T-helper 17 cell (primary cell): ENCODE results near the gene RASGEF1C. TPM values are rescaled to one million over a fixed set of nuclear protein-coding genes. Genes with fewer than 3 reads are reported as not detected.
"Not testable (repeated sequence)": the region's sequence is repeated elsewhere in the genome, so short reads cannot be mapped to it uniquely, and the experiment has no call there.

Experiments
- ATAC-seq: fragments of 150-1000 bp; cut with Tn5 transposase; 2 replicates; pipeline ENCODE4 v1.10.0; 2021; ENCODE audit warnings: mild to moderate bottlenecking, moderate library complexity
- DNase-seq, 3 donors: peaks; one replicate each; pipeline versions ENCODE4 v3.0.0 to v3.0.0-alpha.2; 2020 to 2021
- H3K9me3 ChIP-seq: one replicate; pipeline ENCODE4 v1.7.0; 2013; ENCODE audit warnings: low read length, mild to moderate bottlenecking; ENCODE audit not compliant: control insufficient read depth, poor library complexity, severe bottlenecking
- H3K27ac Mint-ChIP-seq: one replicate; pipeline ENCODE4 v1.8.0; 2022; ENCODE audit warnings: mild to moderate bottlenecking, moderate library complexity, mixed read lengths
- H3K27me3 Mint-ChIP-seq: one replicate; pipeline ENCODE4 v1.8.0; 2022; ENCODE audit warnings: mixed read lengths
- H3K36me3 Mint-ChIP-seq: one replicate; pipeline ENCODE4 v1.8.0; 2022; ENCODE audit warnings: low read depth, mixed read lengths
- H3K4me1 Mint-ChIP-seq: one replicate; pipeline ENCODE4 v1.8.0; 2022; ENCODE audit warnings: mild to moderate bottlenecking, mixed read lengths
- H3K4me3 Mint-ChIP-seq: one replicate; pipeline ENCODE4 v1.8.0; 2022; ENCODE audit warnings: mild to moderate bottlenecking, moderate library complexity, mixed read lengths
- total RNA-seq, 4 donors: library from RNA in 2 of 4; stranded (reverse) in 2 of 4; gene quantifications; one replicate each; pipeline ENCODE4 v1.2.3 and lab custom pipeline; 2022 to 2026

The RASGEF1C gene
- total RNA-seq, 2 donors from 2014 or later = not detected

DNA sequence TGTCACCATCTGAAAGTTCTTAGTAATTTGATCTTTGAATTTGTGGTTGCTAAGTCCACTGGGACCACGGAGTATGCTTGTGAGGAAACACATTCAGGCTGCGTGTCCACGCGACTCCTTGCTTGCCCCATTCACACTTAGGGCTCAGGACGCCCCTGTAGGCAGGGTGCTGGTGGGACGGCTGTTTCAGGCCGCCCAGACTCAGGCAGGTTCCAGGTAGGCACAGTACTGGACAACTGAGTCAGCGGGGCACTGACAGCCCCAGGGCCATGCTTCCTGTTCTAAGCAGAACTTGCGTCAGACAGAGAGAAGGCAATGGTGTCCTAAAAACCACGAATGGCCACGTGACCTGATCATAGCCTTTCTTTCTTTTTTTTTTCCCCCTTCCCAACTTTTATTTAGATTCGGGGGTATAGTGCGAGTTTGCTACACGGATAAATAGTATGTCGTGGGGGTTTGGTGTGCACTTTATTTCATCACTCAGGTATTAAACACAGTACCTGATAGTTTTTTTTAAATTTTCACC is 7.7 kb upstream of the RASGEF1C start:
- Mint-ChIP-seq H3K4me3 (no peak overlapping the region), H3K27me3 (peaks cover 10% of the 10 kb centered on the region), H3K4me1 (peaks cover 2% of the 10 kb centered on the region)

DNA sequence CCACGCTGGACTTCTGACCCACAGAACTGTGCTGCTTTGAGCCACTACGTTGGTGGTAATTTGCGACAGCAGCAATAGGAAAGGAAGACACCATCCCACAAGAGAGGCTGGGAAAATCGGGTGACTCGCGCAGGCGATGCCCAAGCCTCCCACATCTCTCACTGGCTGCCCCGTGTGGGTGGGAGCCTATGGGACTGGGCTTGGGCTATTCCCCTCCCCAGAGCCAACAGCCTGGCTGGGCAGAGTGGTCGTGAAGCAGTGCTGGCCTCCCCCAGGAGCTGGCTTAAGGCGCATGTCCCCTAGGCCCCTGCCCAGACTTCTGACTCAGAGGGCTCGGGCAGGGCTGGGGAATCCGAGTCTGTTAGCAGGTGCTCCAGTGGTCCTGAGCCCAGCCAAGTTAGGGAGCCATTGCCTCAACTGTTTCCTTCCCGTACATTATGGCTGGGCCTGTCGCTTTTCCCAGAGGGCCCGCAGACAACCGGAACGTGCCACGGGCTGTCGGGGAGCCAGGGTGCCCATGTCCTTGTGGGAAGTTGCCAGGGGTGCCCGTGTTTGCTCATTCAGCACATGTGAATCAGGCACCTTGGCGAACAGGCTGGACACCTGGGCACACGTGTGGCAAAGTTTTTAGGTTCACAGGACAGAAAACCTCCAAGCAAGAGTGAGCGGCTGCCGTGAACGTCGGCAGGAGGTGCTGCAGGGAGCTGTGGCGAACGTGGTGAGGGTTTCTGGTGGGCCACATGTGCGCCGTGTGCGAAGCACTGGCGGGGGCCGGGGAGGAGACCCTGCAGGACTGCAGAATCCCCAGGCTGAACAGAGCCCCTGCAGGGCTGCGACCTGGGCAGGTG is 7.0 kb upstream of the RASGEF1C start:
- H3K4me1 Mint-ChIP-seq = peaks cover 2% of the 10 kb centered on the region
- ATAC-seq (no peak), DNase-seq (no peak)
- peaks cover 5% of the 10 kb centered on the region for H3K9me3 ChIP-seq
- H3K4me3 Mint-ChIP-seq = no peak overlapping the region
- peaks cover 16% of the 10 kb centered on the region for H3K27me3 Mint-ChIP-seq
- no peak overlapping the region for H3K27ac Mint-ChIP-seq
- peaks cover 5% of the 10 kb centered on the region for H3K36me3 Mint-ChIP-seq

More for the DNA sequence above, 7.7 kb upstream of the RASGEF1C start:
- ATAC-seq = no peak
- Mint-ChIP-seq H3K36me3 (peaks cover 5% of the 10 kb centered on the region), H3K27ac (no peak overlapping the region)
- H3K9me3 ChIP-seq = peaks cover 7% of the 10 kb centered on the region
- no peak for DNase-seq

DNA sequence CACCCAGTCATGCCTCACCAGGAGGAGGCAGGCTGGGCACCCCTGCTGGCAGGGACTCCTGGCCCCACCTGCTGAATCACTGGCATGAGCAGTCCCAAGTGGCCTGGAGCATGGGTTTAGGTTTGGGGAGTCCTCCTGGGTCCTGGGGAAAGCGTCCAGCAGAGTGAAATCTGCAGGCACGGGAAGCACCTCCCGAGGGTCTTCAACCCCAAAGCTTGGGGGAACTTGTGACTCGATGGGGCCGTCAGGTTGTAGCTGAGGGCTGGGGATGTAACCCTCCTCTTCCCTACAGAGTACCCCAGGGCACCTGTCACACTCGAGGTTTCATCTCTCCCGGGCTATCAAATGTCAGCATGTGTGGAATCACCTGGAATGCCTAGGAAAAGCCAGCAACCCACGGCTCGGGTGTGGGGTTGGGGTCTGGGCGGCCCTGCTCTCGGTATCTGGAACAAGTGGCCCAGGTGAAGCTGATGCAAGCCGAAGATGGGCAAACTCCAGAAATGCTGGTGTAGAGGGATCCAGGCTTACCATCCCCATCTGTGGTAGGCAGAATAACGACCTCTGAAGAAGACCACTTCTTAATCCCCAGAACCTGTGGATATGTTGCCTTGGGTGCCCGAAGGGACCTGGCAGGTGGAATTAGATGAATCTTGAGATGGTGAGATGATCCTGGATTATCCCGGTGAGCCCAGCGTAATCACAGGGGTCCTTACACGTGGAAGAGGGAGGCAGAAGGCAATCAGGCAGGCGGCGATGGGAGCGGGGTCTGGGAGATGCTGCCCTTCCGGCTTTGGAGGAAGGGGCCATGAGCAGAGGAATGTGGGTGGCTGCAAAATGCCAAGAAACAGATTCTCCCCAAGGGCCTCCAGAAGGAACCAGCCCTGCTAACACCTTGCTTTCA is 6.1 kb upstream of the RASGEF1C start:
- Mint-ChIP-seq H3K36me3 (peaks cover 5% of the 10 kb centered on the region), H3K27ac (no peak overlapping the region), H3K27me3 (peaks cover 25% of the 10 kb centered on the region), H3K4me3 (no peak overlapping the region), H3K4me1 (peaks cover 2% of the 10 kb centered on the region)
- H3K9me3 ChIP-seq = peaks cover 5% of the 10 kb centered on the region
- no peak for ATAC-seq
- no peak for DNase-seq

DNA sequence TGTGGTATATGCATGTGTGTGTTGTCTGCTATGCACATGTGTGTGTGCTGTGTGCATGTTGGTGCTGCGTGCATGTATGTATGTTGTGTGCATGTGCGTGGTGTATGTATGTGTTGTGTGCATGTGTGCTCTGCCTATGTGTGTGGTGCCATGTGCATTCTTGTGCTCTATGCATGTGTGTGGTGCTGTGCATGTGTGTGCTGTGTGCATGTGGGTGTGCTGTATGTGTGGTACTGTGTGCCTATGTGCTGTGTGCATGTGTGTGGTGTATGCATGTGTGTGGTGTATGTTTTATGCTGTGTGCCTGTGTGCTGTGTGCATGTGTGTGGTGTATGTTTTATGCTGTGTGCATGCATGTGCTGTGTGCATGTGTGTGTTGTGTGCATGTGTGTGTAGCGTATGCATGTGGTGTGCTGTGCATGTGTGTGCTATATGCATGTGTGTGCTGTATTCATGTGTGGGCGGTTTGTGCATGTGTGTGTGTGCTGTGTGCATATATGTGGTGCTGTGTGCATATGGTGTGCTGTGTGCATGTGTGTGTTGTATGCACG is 4.7 kb upstream of the RASGEF1C start:
- H3K27me3 Mint-ChIP-seq = peaks cover 30% of the 10 kb centered on the region
- no peak overlapping the region for H3K27ac Mint-ChIP-seq
- no peaks in the 10 kb centered on the region for H3K9me3 ChIP-seq
- ATAC-seq (no peak), DNase-seq (no peak)
- peaks cover 2% of the 10 kb centered on the region for H3K4me1 Mint-ChIP-seq
- H3K4me3 Mint-ChIP-seq = no peak overlapping the region
- peaks cover 5% of the 10 kb centered on the region for H3K36me3 Mint-ChIP-seq

DNA sequence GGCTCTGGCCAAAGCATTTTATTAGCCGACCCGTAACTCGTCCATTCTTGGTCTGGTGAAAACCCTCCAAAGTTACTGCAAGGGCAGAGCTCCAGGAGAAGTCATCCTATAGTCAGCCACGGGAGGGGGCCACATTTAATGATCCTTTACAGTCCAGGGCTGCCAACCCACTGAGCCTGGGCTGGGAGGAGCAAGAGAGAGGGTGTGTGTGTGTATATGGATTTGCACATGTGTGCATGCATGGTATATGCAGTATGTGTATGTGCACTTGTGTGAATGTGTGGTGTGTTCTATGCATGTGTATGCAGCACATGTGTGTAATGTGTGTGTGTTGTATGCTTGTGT is 4.2 kb upstream of the RASGEF1C start:
- no peaks in the 10 kb centered on the region for H3K9me3 ChIP-seq
- H3K4me1 Mint-ChIP-seq = peaks cover 5% of the 10 kb centered on the region

DNA sequence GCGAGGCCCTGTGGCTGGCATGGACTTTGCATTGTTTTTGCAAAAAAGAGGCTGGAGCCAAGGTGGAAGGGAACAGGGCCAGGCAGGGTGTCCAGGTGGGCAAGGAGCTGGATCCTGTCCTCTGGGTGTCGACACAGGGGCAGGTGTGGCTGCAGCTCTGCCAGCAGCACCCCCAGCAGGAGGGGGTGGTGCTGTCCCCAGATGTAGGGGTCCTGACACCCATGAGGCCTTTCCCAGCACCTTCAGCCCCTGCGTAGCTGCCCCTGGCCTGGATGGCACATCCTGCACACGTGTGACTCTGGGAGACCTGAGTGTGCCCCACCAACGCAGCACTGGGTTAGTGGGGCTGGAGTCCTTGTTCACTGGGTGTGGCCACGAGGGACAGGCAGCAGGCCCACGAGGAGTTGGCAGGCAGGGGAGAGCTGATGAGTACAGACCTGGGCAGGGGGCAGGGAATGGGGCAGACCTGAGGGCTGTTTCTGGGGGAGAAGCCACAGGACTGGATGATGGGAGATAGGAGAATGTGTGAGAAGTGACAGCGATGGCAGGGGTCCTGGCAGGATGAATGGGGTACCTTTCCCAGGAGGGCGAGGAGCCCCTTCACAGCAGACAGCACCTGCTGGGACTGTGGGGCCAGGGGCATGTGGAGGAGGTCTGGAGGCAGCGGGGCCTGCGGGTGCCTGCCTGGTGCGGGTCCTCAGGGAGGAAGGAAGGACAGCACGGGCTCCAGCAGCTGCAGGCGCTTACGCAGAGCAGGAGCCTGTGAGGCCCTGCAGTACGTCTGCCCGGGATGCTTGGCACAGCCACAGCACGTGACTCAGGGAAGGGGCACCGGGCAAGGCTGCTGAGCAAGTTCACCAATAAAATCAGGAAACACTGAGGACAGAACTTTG is 3.6 kb upstream of the RASGEF1C start:
- DNase-seq (no peak), ATAC-seq (no peak)
- peaks cover 8% of the 10 kb centered on the region for H3K4me1 Mint-ChIP-seq
- peaks cover 41% of the 10 kb centered on the region for H3K27me3 Mint-ChIP-seq
- H3K27ac Mint-ChIP-seq = no peak overlapping the region
- no peaks in the 10 kb centered on the region for H3K9me3 ChIP-seq
- no peak overlapping the region for H3K4me3 Mint-ChIP-seq
- H3K36me3 Mint-ChIP-seq = peaks cover 10% of the 10 kb centered on the region

More for the DNA sequence above, 4.2 kb upstream of the RASGEF1C start:
- DNase-seq = no peak
- H3K27me3 Mint-ChIP-seq = peaks cover 35% of the 10 kb centered on the region
- H3K27ac Mint-ChIP-seq = no peak overlapping the region
- H3K4me3 Mint-ChIP-seq = no peak overlapping the region
- ATAC-seq = no peak
- peaks cover 6% of the 10 kb centered on the region for H3K36me3 Mint-ChIP-seq

DNA sequence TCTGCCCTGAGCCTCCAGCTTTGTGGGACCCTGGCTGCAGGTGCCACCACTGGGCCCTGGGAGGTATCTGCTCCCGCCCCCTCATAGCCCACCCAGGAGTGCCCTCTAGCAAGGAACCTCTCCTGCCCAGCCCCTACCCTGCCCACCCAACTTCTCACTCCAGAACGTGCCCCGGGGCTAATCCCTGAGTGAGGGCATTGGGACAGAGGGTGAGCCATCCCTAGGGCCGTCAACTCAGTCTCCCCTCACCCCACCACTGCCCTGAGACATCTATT is 2.7 kb upstream of the RASGEF1C start:
- DNase-seq = no peak
- Mint-ChIP-seq H3K4me3 (no peak overlapping the region), H3K4me1 (peaks cover 8% of the 10 kb centered on the region), H3K27ac (no peak overlapping the region), H3K36me3 (peaks cover 10% of the 10 kb centered on the region), H3K27me3 (peaks cover 50% of the 10 kb centered on the region)
- no peaks in the 10 kb centered on the region for H3K9me3 ChIP-seq
- ATAC-seq = no peak

DNA sequence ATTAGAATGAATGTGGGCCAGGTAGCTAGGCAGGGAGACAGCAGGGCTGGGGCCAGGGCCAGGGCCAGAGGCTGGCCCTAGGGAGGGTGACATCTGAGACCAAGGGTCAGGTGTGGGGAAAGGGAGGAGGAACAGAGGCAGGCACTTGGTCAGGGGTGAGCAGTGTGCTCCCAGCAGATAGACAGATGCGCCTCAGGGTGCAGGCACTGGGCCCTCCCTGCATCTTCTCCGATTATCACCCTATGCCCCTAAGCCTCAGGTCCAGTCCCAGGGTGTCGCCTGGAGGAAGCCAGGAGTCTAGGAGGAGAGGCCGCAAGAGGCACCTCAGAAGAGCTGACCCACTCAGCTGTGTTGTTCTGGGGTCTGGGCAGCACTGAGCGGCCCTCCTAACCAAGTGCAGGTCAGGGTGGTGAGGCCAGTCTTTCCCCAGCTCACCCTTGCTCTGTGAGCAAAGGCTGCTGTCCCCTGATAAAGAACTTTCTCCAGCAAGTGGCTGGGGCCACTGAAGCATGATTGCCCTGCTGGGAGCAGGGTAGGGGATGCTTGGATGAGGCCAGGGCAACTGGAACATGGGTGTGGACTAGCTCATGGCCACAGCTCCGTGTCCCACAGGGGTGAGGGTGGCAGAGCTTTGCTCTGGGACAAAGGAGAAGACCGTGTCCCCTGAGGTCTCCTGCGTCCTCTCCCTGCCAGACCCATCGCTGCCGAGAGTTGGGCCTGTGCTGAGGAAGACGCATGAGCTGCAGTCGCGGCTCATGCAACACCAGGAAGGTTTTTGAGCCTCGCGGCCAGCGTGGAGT is 2.1 kb upstream of the RASGEF1C start:
- H3K27ac Mint-ChIP-seq = no peak overlapping the region

DNA sequence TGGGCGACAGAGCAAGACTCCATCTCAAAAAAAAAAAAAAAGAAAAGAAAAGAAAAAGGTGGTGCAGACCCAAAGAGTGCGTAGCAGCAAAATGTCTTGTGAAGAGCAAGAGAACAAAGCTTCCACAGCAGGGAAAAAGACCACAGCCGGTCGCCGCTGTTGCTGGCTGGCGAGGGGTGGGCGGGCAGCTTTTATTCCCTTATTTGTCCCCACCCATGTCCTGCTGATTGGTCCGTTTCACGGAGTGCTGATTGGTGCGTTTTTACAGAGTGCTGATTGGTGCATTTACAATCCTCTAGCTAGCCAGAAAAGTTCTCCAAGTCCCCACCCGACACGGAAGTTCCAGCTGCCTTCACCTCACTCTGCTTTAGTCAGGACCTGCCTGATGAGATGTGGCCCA is 1.1 kb upstream of the RASGEF1C start:
- DNase-seq, H3K36me3 Mint-ChIP-seq, H3K4me1 Mint-ChIP-seq, H3K9me3 ChIP-seq, H3K27ac Mint-ChIP-seq, ATAC-seq: not testable (repeated sequence)
- Mint-ChIP-seq H3K4me3 (peak overlapping the region; percentile 3), H3K27me3 (peaks cover 60% of the 10 kb centered on the region)

More for the DNA sequence above, 2.1 kb upstream of the RASGEF1C start:
- no peak for ATAC-seq
- Mint-ChIP-seq H3K36me3 (peaks cover 10% of the 10 kb centered on the region), H3K4me3 (no peak overlapping the region), H3K27me3 (peaks cover 55% of the 10 kb centered on the region), H3K4me1 (peaks cover 8% of the 10 kb centered on the region)
- no peaks in the 10 kb centered on the region for H3K9me3 ChIP-seq
- DNase-seq = no peak

DNA sequence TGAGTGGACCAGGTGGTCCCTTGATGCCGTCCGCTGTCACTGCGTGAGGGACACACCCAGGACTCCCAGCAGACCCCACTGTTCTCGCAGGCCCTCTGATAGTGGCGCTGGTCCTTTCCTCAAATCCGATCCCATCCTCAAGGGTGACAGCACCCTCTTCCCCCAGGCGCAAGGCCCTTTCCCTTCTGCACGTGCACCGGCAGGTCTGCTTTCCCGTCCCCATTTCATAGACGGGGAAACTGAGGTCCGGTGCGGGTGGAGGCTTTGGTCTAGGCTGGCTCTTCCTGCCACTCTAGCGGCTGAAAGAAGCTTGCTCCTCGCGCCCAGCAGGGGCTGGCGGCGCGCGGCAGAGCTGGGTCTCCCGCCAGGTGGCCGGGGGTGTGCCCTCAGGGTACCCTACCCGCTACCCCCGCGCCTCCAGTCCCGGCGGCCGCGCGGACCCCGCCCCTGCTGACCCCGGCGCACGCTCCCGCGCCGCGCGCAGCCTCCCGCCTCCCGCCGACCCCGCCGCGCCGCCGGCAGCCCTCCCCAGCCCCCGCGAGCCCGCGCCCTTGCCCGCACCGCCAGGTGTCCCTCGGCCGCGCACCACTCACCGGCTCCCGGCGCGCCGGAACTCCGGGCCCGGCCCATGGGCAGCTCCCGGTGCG is 453 bp downstream of the RASGEF1C start:
- Mint-ChIP-seq H3K36me3 (peaks cover 9% of the 10 kb centered on the region), H3K4me3 (peak overlapping the region; percentile 72), H3K4me1 (peaks cover 8% of the 10 kb centered on the region), H3K27ac (no peak overlapping the region), H3K27me3 (peaks cover 73% of the 10 kb centered on the region)
- ATAC-seq (peak; percentile 44), DNase-seq (no peak)
- no peaks in the 10 kb centered on the region for H3K9me3 ChIP-seq

DNA sequence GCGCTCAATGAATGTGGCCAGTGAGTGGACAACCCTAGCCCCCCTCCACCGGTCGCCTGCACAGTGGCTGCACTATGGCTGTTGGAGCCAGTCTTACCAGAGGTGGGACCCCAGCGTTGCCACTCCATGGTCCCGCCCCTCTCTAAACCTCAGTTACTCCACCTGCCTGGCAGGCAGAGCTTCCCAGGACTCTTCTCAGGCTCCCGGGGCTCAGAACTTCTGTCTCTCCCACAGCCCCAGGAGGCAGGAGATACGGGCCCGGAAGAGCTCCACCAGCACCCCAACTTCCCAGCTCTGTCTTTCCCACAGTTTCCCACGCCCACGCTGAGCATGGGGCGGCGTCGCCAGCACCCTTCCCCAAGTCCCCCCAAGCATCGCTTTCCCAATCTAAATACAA is 975 bp downstream of the RASGEF1C start:
- no peaks in the 10 kb centered on the region for H3K9me3 ChIP-seq
- Mint-ChIP-seq H3K4me1 (peaks cover 8% of the 10 kb centered on the region), H3K27me3 (peaks cover 79% of the 10 kb centered on the region), H3K36me3 (peaks cover 9% of the 10 kb centered on the region), H3K4me3 (peak overlapping the region; percentile 72), H3K27ac (no peak overlapping the region)
- ATAC-seq (no peak), DNase-seq (no peak)
